ENCODE results near the gene SBK2.

Gene SBK2

GRCh38 chr19:55552206-55552605 lies 15.3 kb upstream of the SBK2 start:
- H3K9ac ChIP-seq (ENCODE audit: low read length): no peak overlapping the region
- H3K27me3 ChIP-seq (ENCODE audit: control insufficient read depth, insufficient read depth, low read length): no peaks in the 10 kb centered on the region
- H3K27ac ChIP-seq (ENCODE audit: low read depth, low read length): no peak overlapping the region
- H3K4me1 ChIP-seq (ENCODE audit: control insufficient read depth, insufficient read depth, low read length): no peaks in the 10 kb centered on the region
- H3K4me3 ChIP-seq (ENCODE audit: low read length): no peak overlapping the region
- H3K36me3 ChIP-seq (ENCODE audit: control insufficient read depth, insufficient read depth, low read length): no peaks in the 10 kb centered on the region

- no peaks in the 10 kb centered on the region for H3K4me1 ChIP-seq (ENCODE audit: control insufficient read depth, insufficient read depth, low read length)
- H3K4me3 ChIP-seq (ENCODE audit: low read length): no peak overlapping the region
- H3K9ac ChIP-seq (ENCODE audit: low read length): no peak overlapping the region
- no peak overlapping the region for H3K27ac ChIP-seq (ENCODE audit: low read depth, low read length)
- H3K36me3 ChIP-seq (ENCODE audit: control insufficient read depth, insufficient read depth, low read length): no peaks in the 10 kb centered on the region
- peaks cover 4% of the 10 kb centered on the region for H3K27me3 ChIP-seq (ENCODE audit: control insufficient read depth, insufficient read depth, low read length)
Observed at GRCh38 chr19:55550321-55550650, 13.4 kb upstream of the SBK2 start.

- H3K27me3 ChIP-seq (ENCODE audit: control insufficient read depth, insufficient read depth, low read length): peaks cover 6% of the 10 kb centered on the region
- no peaks in the 10 kb centered on the region for H3K36me3 ChIP-seq (ENCODE audit: control insufficient read depth, insufficient read depth, low read length)
- no peaks in the 10 kb centered on the region for H3K4me1 ChIP-seq (ENCODE audit: control insufficient read depth, insufficient read depth, low read length)
- no peak overlapping the region for H3K4me3 ChIP-seq (ENCODE audit: low read length)
- H3K27ac ChIP-seq (ENCODE audit: low read depth, low read length): no peak overlapping the region
- no peak overlapping the region for H3K9ac ChIP-seq (ENCODE audit: low read length)
Observed at GRCh38 chr19:55549500-55550320, 12.8 kb upstream of the SBK2 start.

- Histone ChIP-seq H3K4me3 (ENCODE audit: low read length) (no peak overlapping the region), H3K9ac (ENCODE audit: low read length) (no peak overlapping the region), H3K4me1 (ENCODE audit: control insufficient read depth, insufficient read depth, low read length) (no peaks in the 10 kb centered on the region), H3K27ac (ENCODE audit: low read depth, low read length) (no peak overlapping the region), H3K27me3 (ENCODE audit: control insufficient read depth, insufficient read depth, low read length) (peaks cover 6% of the 10 kb centered on the region), H3K36me3 (ENCODE audit: control insufficient read depth, insufficient read depth, low read length) (no peaks in the 10 kb centered on the region)
Observed at GRCh38 chr19:55546822-55547614, 10.1 kb upstream of the SBK2 start.

GRCh38 chr19:55546011-55546410 lies 9.1 kb upstream of the SBK2 start:
- Histone ChIP-seq H3K27me3 (ENCODE audit: control insufficient read depth, insufficient read depth, low read length) (peaks cover 6% of the 10 kb centered on the region), H3K27ac (ENCODE audit: low read depth, low read length) (no peak overlapping the region), H3K4me3 (ENCODE audit: low read length) (no peak overlapping the region), H3K9ac (ENCODE audit: low read length) (no peak overlapping the region), H3K4me1 (ENCODE audit: control insufficient read depth, insufficient read depth, low read length) (no peaks in the 10 kb centered on the region), H3K36me3 (ENCODE audit: control insufficient read depth, insufficient read depth, low read length) (no peaks in the 10 kb centered on the region)

- Histone ChIP-seq H3K4me3 (ENCODE audit: low read length) (no peak within 1 kb of the TSS), H3K27me3 (ENCODE audit: control insufficient read depth, insufficient read depth, low read length) (peaks cover 6% of the 10 kb centered on the region), H3K4me1 (ENCODE audit: control insufficient read depth, insufficient read depth, low read length) (no peaks in the 10 kb centered on the region), H3K36me3 (ENCODE audit: control insufficient read depth, insufficient read depth, low read length) (no peaks in the 10 kb centered on the region), H3K27ac (ENCODE audit: low read depth, low read length) (no peak within 1 kb of the TSS), H3K9ac (ENCODE audit: low read length) (no peak within 1 kb of the TSS)
Observed at GRCh38 chr19:55545443-55545842, 8.5 kb upstream of the SBK2 start, which contains the start of gene SBK3. Gene SBK3 (minus strand): TSS chr19:55545543. CDS start chr19:55545543, 0 bp downstream.

- H3K27ac ChIP-seq (ENCODE audit: low read depth, low read length): no peak overlapping the region
- peaks cover 6% of the 10 kb centered on the region for H3K27me3 ChIP-seq (ENCODE audit: control insufficient read depth, insufficient read depth, low read length)
- no peaks in the 10 kb centered on the region for H3K4me1 ChIP-seq (ENCODE audit: control insufficient read depth, insufficient read depth, low read length)
- H3K4me3 ChIP-seq (ENCODE audit: low read length): no peak overlapping the region
- no peaks in the 10 kb centered on the region for H3K36me3 ChIP-seq (ENCODE audit: control insufficient read depth, insufficient read depth, low read length)
- no peak overlapping the region for H3K9ac ChIP-seq (ENCODE audit: low read length)
Observed at GRCh38 chr19:55544776-55545439, 8.0 kb upstream of the SBK2 start.

GRCh38 chr19:55544014-55544413 lies 7.1 kb upstream of the SBK2 start:
- H3K4me1 ChIP-seq (ENCODE audit: control insufficient read depth, insufficient read depth, low read length): no peaks in the 10 kb centered on the region
- peaks cover 6% of the 10 kb centered on the region for H3K27me3 ChIP-seq (ENCODE audit: control insufficient read depth, insufficient read depth, low read length)
- no peaks in the 10 kb centered on the region for H3K36me3 ChIP-seq (ENCODE audit: control insufficient read depth, insufficient read depth, low read length)
- H3K9ac ChIP-seq (ENCODE audit: low read length): no peak overlapping the region
- no peak overlapping the region for H3K4me3 ChIP-seq (ENCODE audit: low read length)
- H3K27ac ChIP-seq (ENCODE audit: low read depth, low read length): no peak overlapping the region

GRCh38 chr19:55543567-55543966 lies 6.6 kb upstream of the SBK2 start:
- no peak overlapping the region for H3K4me3 ChIP-seq (ENCODE audit: low read length)
- H3K36me3 ChIP-seq (ENCODE audit: control insufficient read depth, insufficient read depth, low read length): no peaks in the 10 kb centered on the region
- H3K4me1 ChIP-seq (ENCODE audit: control insufficient read depth, insufficient read depth, low read length): no peaks in the 10 kb centered on the region
- H3K27me3 ChIP-seq (ENCODE audit: control insufficient read depth, insufficient read depth, low read length): peaks cover 6% of the 10 kb centered on the region
- H3K27ac ChIP-seq (ENCODE audit: low read depth, low read length): no peak overlapping the region
- no peak overlapping the region for H3K9ac ChIP-seq (ENCODE audit: low read length)

- no peak overlapping the region for H3K9ac ChIP-seq (ENCODE audit: low read length)
- H3K36me3 ChIP-seq (ENCODE audit: control insufficient read depth, insufficient read depth, low read length): no peaks in the 10 kb centered on the region
- H3K27me3 ChIP-seq (ENCODE audit: control insufficient read depth, insufficient read depth, low read length): peaks cover 6% of the 10 kb centered on the region
- no peak overlapping the region for H3K4me3 ChIP-seq (ENCODE audit: low read length)
- H3K4me1 ChIP-seq (ENCODE audit: control insufficient read depth, insufficient read depth, low read length): no peaks in the 10 kb centered on the region
- H3K27ac ChIP-seq (ENCODE audit: low read depth, low read length): no peak overlapping the region
Observed at GRCh38 chr19:55542292-55542855, 5.4 kb upstream of the SBK2 start.

GRCh38 chr19:55541091-55541490 lies 4.2 kb upstream of the SBK2 start:
- no peak overlapping the region for H3K9ac ChIP-seq (ENCODE audit: low read length)
- H3K27me3 ChIP-seq (ENCODE audit: control insufficient read depth, insufficient read depth, low read length): peaks cover 6% of the 10 kb centered on the region
- H3K36me3 ChIP-seq (ENCODE audit: control insufficient read depth, insufficient read depth, low read length): no peaks in the 10 kb centered on the region
- H3K27ac ChIP-seq (ENCODE audit: low read depth, low read length): no peak overlapping the region
- no peaks in the 10 kb centered on the region for H3K4me1 ChIP-seq (ENCODE audit: control insufficient read depth, insufficient read depth, low read length)
- H3K4me3 ChIP-seq (ENCODE audit: low read length): no peak overlapping the region

GRCh38 chr19:55540619-55541018 lies 3.7 kb upstream of the SBK2 start:
- H3K27me3 ChIP-seq (ENCODE audit: control insufficient read depth, insufficient read depth, low read length): peaks cover 6% of the 10 kb centered on the region
- H3K4me1 ChIP-seq (ENCODE audit: control insufficient read depth, insufficient read depth, low read length): no peaks in the 10 kb centered on the region
- no peak overlapping the region for H3K27ac ChIP-seq (ENCODE audit: low read depth, low read length)
- no peak overlapping the region for H3K4me3 ChIP-seq (ENCODE audit: low read length)
- no peaks in the 10 kb centered on the region for H3K36me3 ChIP-seq (ENCODE audit: control insufficient read depth, insufficient read depth, low read length)
- H3K9ac ChIP-seq (ENCODE audit: low read length): no peak overlapping the region
